ENCODE measurements around the gene AP4M1. TPM values are rescaled to one million over a fixed set of nuclear protein-coding genes. Genes with fewer than 3 reads are reported as not detected.

Gene AP4M1, protein sequence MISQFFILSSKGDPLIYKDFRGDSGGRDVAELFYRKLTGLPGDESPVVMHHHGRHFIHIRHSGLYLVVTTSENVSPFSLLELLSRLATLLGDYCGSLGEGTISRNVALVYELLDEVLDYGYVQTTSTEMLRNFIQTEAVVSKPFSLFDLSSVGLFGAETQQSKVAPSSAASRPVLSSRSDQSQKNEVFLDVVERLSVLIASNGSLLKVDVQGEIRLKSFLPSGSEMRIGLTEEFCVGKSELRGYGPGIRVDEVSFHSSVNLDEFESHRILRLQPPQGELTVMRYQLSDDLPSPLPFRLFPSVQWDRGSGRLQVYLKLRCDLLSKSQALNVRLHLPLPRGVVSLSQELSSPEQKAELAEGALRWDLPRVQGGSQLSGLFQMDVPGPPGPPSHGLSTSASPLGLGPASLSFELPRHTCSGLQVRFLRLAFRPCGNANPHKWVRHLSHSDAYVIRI
- polyA plus RNA-seq (2013, experiment 1 of 2) = 10.7 TPM
- 10.2 TPM for polyA plus RNA-seq (2013, experiment 2 of 2)

DNA sequence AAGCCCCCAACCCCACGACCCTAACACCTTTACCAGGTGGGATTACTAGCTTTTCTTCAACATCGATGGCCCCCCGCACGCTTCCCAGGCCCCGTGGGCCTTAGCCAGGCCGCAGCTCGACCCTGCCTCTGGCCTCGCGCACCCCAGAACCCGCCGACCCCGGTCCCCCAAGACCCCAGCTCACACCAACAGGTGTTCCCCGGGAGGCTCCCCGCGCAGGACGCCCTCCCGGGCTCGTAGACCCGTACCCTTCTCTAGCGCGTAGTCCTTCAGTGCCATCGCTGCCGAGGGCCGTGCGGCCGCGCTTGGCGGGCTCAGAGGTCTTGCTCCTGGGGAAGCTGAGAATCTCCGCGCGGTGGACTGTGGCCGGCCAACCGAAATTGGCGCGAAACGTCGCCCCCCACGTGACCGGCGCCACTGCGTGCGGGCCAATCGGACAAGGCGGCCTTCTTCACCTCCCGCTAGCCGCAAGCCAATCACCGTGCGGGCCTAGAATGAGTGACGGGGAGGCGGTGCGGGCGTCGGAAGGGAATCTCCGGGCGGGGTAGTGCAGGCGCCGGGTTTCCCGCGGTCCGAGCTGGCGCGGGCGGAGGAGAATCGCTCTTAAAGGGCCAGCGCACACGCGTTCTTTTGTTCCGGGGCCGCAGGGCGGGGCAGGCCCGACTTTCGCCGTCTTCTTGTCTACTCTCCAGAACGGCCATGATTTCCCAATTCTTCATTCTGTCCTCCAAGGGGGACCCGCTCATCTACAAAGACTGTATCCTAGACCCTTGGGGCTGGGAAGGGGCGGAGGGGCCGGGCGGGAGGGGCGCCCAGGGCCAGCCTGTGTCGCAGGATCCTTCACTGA is at the start of gene AP4M1, which contains the start of gene MCM7:
Gene AP4M1 (plus strand): TSS at position 628 of the 847 bp plus-strand sequence. CDS start 72 bp downstream, at position 700.
Gene MCM7 (minus strand): TSS at position 382 of the 847 bp plus-strand sequence. CDS start 103 bp downstream, at position 279.
- H2BK120ac ChIP-seq (ENCODE audit: low read depth, low read length) = peak within 1 kb of the TSS; percentile 92
- peak within 1 kb of the TSS; percentile 88 for H2AFZ ChIP-seq (ENCODE audit: low read length)
- peak within 1 kb of the TSS; percentile 99 for H3K9ac ChIP-seq (ENCODE audit: low read depth, low read length, poor library complexity)
- peak within 1 kb of the TSS; percentile 88 for H2AK5ac ChIP-seq (ENCODE audit: low read depth, low read length)
- peak within 1 kb of the TSS; percentile 99 for H3K14ac ChIP-seq (ENCODE audit: low read length)
- H3K27me3 ChIP-seq (ENCODE audit: control insufficient read depth in 3 of 3, insufficient read depth in 3 of 3, low read depth in 1 of 3, low read length in 3 of 3) = no peaks in the 10 kb centered on the region
- H3K79me1 ChIP-seq (ENCODE audit: low read depth, low read length) = peaks cover 8% of the 10 kb centered on the region
- H2BK5ac ChIP-seq (ENCODE audit: low read length) = peak within 1 kb of the TSS; percentile 94
- H3K27ac ChIP-seq (replicated peaks; ENCODE audit: low read length) = peak within 1 kb of the TSS; percentile 94
- DNase-seq (ENCODE audit: low spot score) = peak; percentile 99
- peak within 1 kb of the TSS; percentile 99 for H3K18ac ChIP-seq (ENCODE audit: low read length)
- H2BK15ac ChIP-seq (ENCODE audit: low read length) = no peak within 1 kb of the TSS
- no peaks in the 10 kb centered on the region for H3K9me3 ChIP-seq (replicated peaks in 1 of 2; ENCODE audit: control insufficient read depth in 2 of 2, insufficient read depth in 1 of 2, low read depth in 1 of 2, low read length in 2 of 2)
- no CpG with 5 or more reads among the region's 80 CpGs for WGBS, 2 donors (ENCODE audit: extremely low coverage in 2 of 2, insufficient read length in 2 of 2, insufficient replicate concordance in 1 of 2)
- peak within 1 kb of the TSS; percentile 99 for H4K91ac ChIP-seq (ENCODE audit: low read depth, low read length, poor library complexity)
- H3K23ac ChIP-seq (ENCODE audit: low read depth, low read length, poor library complexity) = peak within 1 kb of the TSS; percentile 86
- peaks cover 39 to 69% of the 10 kb centered on the region in 2 donors for H3K36me3 ChIP-seq (replicated peaks in 1 of 2; ENCODE audit: control insufficient read depth in 2 of 2, insufficient read depth in 2 of 2, low read length in 2 of 2)
- H4K8ac ChIP-seq (ENCODE audit: low read depth, low read length) = no peak within 1 kb of the TSS
- peak within 1 kb of the TSS; percentile 99 for H3K4me3 ChIP-seq (ENCODE audit: low read length in 2 of 2)
- H3K4me1 ChIP-seq (ENCODE audit: control insufficient read depth in 2 of 2, insufficient read depth in 1 of 2, low read depth in 1 of 2, low read length in 2 of 2) = peaks cover 10 to 20% of the 10 kb centered on the region in 2 donors
- peak within 1 kb of the TSS; percentile 80 for H3K4ac ChIP-seq (ENCODE audit: low read length)
- H3K4me2 ChIP-seq (ENCODE audit: insufficient read depth, low read length, poor library complexity, severe bottlenecking) = peak within 1 kb of the TSS; percentile 69
- H2BK12ac ChIP-seq (ENCODE audit: low read length) = no peak within 1 kb of the TSS

DNA sequence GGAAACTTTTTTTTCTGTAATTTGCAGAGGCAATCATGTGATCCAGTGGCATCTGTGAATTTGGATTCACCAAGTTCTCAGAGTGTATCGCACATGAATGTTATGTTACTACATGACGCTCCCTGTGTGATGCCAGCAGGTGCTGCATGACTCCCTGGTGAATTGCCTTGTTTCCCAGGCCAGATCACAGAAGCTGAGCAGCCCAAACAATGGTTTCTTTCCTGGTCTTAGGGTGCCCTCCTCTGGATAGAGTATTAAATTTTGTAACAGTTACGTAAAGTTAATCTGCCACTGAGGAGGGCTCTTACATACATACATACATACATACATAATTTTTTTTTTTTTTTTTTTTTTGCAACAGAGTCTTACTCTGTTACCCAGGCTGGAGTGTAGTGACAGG is 48.2 kb upstream of the AP4M1 start:
- Histone ChIP-seq H3K79me1 (ENCODE audit: low read depth, low read length) (peaks cover 10% of the 10 kb centered on the region), H3K9me3 (replicated peaks in 1 of 2; ENCODE audit: control insufficient read depth in 2 of 2, insufficient read depth in 1 of 2, low read depth in 1 of 2, low read length in 2 of 2) (no peaks in the 10 kb centered on the region), H2BK15ac (ENCODE audit: low read length) (no peak overlapping the region), H2AK5ac (ENCODE audit: low read depth, low read length) (no peak overlapping the region), H4K8ac (ENCODE audit: low read depth, low read length) (no peak overlapping the region), H3K4me1 (ENCODE audit: control insufficient read depth in 2 of 2, insufficient read depth in 1 of 2, low read depth in 1 of 2, low read length in 2 of 2) (peaks cover 1 to 2% of the 10 kb centered on the region in 2 donors), H2BK120ac (ENCODE audit: low read depth, low read length) (no peak overlapping the region), H3K27me3 (ENCODE audit: control insufficient read depth in 3 of 3, insufficient read depth in 3 of 3, low read depth in 1 of 3, low read length in 3 of 3) (no peaks in the 10 kb centered on the region), H3K27ac (replicated peaks; ENCODE audit: low read length) (no peak overlapping the region), H4K91ac (ENCODE audit: low read depth, low read length, poor library complexity) (no peak overlapping the region), H3K14ac (ENCODE audit: low read length) (no peak overlapping the region), H2BK12ac (ENCODE audit: low read length) (no peak overlapping the region), H3K36me3 (replicated peaks in 1 of 2; ENCODE audit: control insufficient read depth in 2 of 2, insufficient read depth in 2 of 2, low read length in 2 of 2) (peaks cover 14 to 49% of the 10 kb centered on the region in 2 donors), H2BK5ac (ENCODE audit: low read length) (no peak overlapping the region), H2AFZ (ENCODE audit: low read length) (no peak overlapping the region), H3K23ac (ENCODE audit: low read depth, low read length, poor library complexity) (no peak overlapping the region), H3K18ac (ENCODE audit: low read length) (no peak overlapping the region), H3K4me2 (ENCODE audit: insufficient read depth, low read length, poor library complexity, severe bottlenecking) (no peak overlapping the region), H3K4ac (ENCODE audit: low read length) (no peak overlapping the region), H3K4me3 (ENCODE audit: low read length in 2 of 2) (no peak overlapping the region), H3K9ac (ENCODE audit: low read depth, low read length, poor library complexity) (no peak overlapping the region)
- WGBS, 2 donors (ENCODE audit: extremely low coverage in 2 of 2, insufficient read length in 2 of 2, insufficient replicate concordance in 1 of 2) = no CpG with 5 or more reads among the region's 3 CpGs
- no peak for DNase-seq (ENCODE audit: low spot score)

DNA sequence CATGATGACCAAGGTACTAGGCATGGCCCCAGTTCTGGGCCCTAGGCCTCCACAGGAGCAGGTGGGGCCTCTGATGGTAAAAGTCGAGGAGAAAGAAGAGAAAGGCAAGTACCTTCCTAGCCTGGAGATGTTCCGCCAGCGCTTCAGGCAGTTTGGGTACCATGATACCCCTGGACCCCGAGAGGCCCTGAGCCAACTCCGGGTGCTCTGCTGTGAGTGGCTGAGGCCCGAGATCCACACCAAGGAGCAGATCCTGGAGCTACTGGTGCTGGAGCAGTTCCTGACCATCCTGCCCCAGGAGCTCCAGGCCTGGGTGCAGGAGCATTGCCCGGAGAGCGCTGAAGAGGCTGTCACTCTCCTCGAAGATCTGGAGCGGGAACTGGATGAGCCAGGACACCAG is 44.4 kb upstream of the AP4M1 start:
- no peaks in the 10 kb centered on the region for H3K9me3 ChIP-seq (replicated peaks in 1 of 2; ENCODE audit: control insufficient read depth in 2 of 2, insufficient read depth in 1 of 2, low read depth in 1 of 2, low read length in 2 of 2)
- H3K4ac ChIP-seq (ENCODE audit: low read length) = no peak overlapping the region
- no peaks in the 10 kb centered on the region for H3K27me3 ChIP-seq (ENCODE audit: control insufficient read depth in 3 of 3, insufficient read depth in 3 of 3, low read depth in 1 of 3, low read length in 3 of 3)
- no peak overlapping the region for H2AK5ac ChIP-seq (ENCODE audit: low read depth, low read length)
- H2BK120ac ChIP-seq (ENCODE audit: low read depth, low read length) = no peak overlapping the region
- no peak overlapping the region for H3K9ac ChIP-seq (ENCODE audit: low read depth, low read length, poor library complexity)
- H3K14ac ChIP-seq (ENCODE audit: low read length) = no peak overlapping the region
- H3K18ac ChIP-seq (ENCODE audit: low read length) = no peak overlapping the region
- peak overlapping the region in 1 of 2 donors; percentile 58 for H3K4me3 ChIP-seq (ENCODE audit: low read length in 2 of 2)
- no peak overlapping the region for H4K8ac ChIP-seq (ENCODE audit: low read depth, low read length)
- no peak overlapping the region for H2AFZ ChIP-seq (ENCODE audit: low read length)
- H3K36me3 ChIP-seq (replicated peaks in 1 of 2; ENCODE audit: control insufficient read depth in 2 of 2, insufficient read depth in 2 of 2, low read length in 2 of 2) = peaks cover 26 to 78% of the 10 kb centered on the region in 2 donors
- H3K79me1 ChIP-seq (ENCODE audit: low read depth, low read length) = peaks cover 5% of the 10 kb centered on the region
- H2BK15ac ChIP-seq (ENCODE audit: low read length) = no peak overlapping the region
- H2BK5ac ChIP-seq (ENCODE audit: low read length) = no peak overlapping the region
- no peak overlapping the region for H3K23ac ChIP-seq (ENCODE audit: low read depth, low read length, poor library complexity)
- no CpG with 5 or more reads among the region's 10 CpGs for WGBS, 2 donors (ENCODE audit: extremely low coverage in 2 of 2, insufficient read length in 2 of 2, insufficient replicate concordance in 1 of 2)
- H3K4me2 ChIP-seq (ENCODE audit: insufficient read depth, low read length, poor library complexity, severe bottlenecking) = no peak overlapping the region
- H3K4me1 ChIP-seq (ENCODE audit: control insufficient read depth in 2 of 2, insufficient read depth in 1 of 2, low read depth in 1 of 2, low read length in 2 of 2) = no peaks in the 10 kb centered on the region
- H3K27ac ChIP-seq (replicated peaks; ENCODE audit: low read length) = no peak overlapping the region
- no peak for DNase-seq (ENCODE audit: low spot score)
- H2BK12ac ChIP-seq (ENCODE audit: low read length) = no peak overlapping the region
- H4K91ac ChIP-seq (ENCODE audit: low read depth, low read length, poor library complexity) = no peak overlapping the region

All from neuronal stem cell (in vitro differentiated cells).